ENCODE results near the gene FGD5.

- TF ChIP-seq CTCF (IDR thresholded peaks at IDR 0.05; ENCODE audit: low read depth, low read length, poor library complexity, severe bottlenecking) (peak; percentile 85), EZH2phosphoT487 (IDR thresholded peaks at IDR 0.05; ENCODE audit: borderline replicate concordance, low read length) (no peak)
Observed at GRCh38 chr3:14791343-14791945, 27.3 kb upstream of the FGD5 start.
